H1 (cell line): ENCODE measurements around the gene SH2D1B. TPM values are rescaled to one million over a fixed set of nuclear protein-coding genes. Genes with fewer than 3 reads are reported as not detected.

ENCODE experiments used
- CTCF ChIA-PET: fragments of 300-600 bp; sonication (Branson Sonifier 250); formaldehyde crosslinking; loops from one replicate; lab custom pipeline; 2021; ENCODE audit not compliant: partially characterized antibody; lab: Charles Lee
- POLR2A ChIA-PET: fragments of 300-600 bp; sonication (Branson Sonifier 250); formaldehyde crosslinking; loops from one replicate; lab custom pipeline; 2021; ENCODE audit warnings: inconsistent platforms; ENCODE audit not compliant: partially characterized antibody; lab: Charles Lee
- DNase-seq, 2 experiments: peaks; one replicate each; pipeline versions ENCODE4 v3.0.0 to v3.0.0-alpha.2; 2010 to 2022; ENCODE audit warnings: low spot score in 2 of 2, low read depth in 1 of 2, mixed read lengths in 1 of 2
- FAIRE-seq: peaks from 2 replicates; lab custom pipeline; 2011; peaks lifted over from hg19 to GRCh38; lab: Jason Lieb, UNC
- H2AFZ ChIP-seq: 2 replicates; pipeline ENCODE4 v1.8.1; 2012; ENCODE audit warnings: low read length, inconsistent platforms
- H2AK5ac ChIP-seq: 2 replicates; pipeline ENCODE4 v1.6.1; 2013; ENCODE audit warnings: low read depth, low read length
- H2BK120ac ChIP-seq: replicated peaks from 2 replicates; pipeline ENCODE3; 2013; ENCODE audit warnings: low read depth, low read length, inconsistent platforms
- H2BK12ac ChIP-seq: 2 replicates; pipeline ENCODE4 v1.6.1; 2013; ENCODE audit warnings: low read depth, low read length
- H2BK15ac ChIP-seq: 2 replicates; pipeline ENCODE4 v1.6.1; 2013; ENCODE audit warnings: low read length
- H2BK20ac ChIP-seq: 2 replicates; pipeline ENCODE4 v1.6.1; 2013; ENCODE audit warnings: low read length
- H2BK5ac ChIP-seq: 2 replicates; pipeline ENCODE4 v1.6.1; 2013; ENCODE audit warnings: low read depth, low read length
- H3K14ac ChIP-seq: 2 replicates; pipeline ENCODE4 v1.6.1; 2013; ENCODE audit warnings: inconsistent platforms; ENCODE audit not compliant: insufficient read length
- H3K18ac ChIP-seq: 2 replicates; pipeline ENCODE4 v1.6.1; 2013; ENCODE audit warnings: low read length; ENCODE audit errors: extremely low read depth
- H3K23ac ChIP-seq: 2 replicates; pipeline ENCODE4 v1.6.1; 2013; ENCODE audit warnings: inconsistent platforms; ENCODE audit not compliant: insufficient read length
- H3K23me2 ChIP-seq: 2 replicates; pipeline ENCODE4 v1.6.1; 2013; ENCODE audit warnings: low read depth, low read length
- H3K27ac ChIP-seq: 2 replicates; pipeline ENCODE4 v1.6.1; 2011; ENCODE audit warnings: low read depth, low read length, inconsistent platforms
- H3K27me3 ChIP-seq, 4 experiments: replicated peaks in 1 of 4; 1 replicate in 1 of 4; 2 replicates in 3 of 4; pipeline versions ENCODE4 v1.6.1 to v1.8.1; 2011 to 2013; ENCODE audit warnings: low read length in 3 of 4, mild to moderate bottlenecking in 3 of 4, inconsistent platforms in 2 of 4, mixed read lengths in 2 of 4, moderate library complexity in 1 of 4; ENCODE audit not compliant: control insufficient read depth in 3 of 4, insufficient read depth in 3 of 4; ENCODE audit errors: extremely low read depth in 1 of 4
- H3K36me3 ChIP-seq, 4 experiments: 2 replicates each; pipeline versions ENCODE4 v1.6.1 to v1.8.1; 2011 to 2013; ENCODE audit warnings: mild to moderate bottlenecking in 4 of 4, low read length in 3 of 4, moderate library complexity in 2 of 4, control low read depth in 1 of 4, inconsistent platforms in 1 of 4; ENCODE audit not compliant: insufficient read depth in 4 of 4, control insufficient read depth in 2 of 4
- H3K4ac ChIP-seq: replicated peaks from 2 replicates; pipeline ENCODE3; 2013; ENCODE audit warnings: low read length, low read depth, mixed read lengths, inconsistent platforms; ENCODE audit not compliant: insufficient read length
- H3K4me1 ChIP-seq, 4 experiments: replicated peaks in 1 of 4; 1 replicate in 1 of 4; 2 replicates in 3 of 4; pipeline versions ENCODE4 v1.6.1 to v1.8.1; 2011 to 2013; ENCODE audit warnings: low read length in 3 of 4, inconsistent platforms in 2 of 4, mixed read lengths in 1 of 4; ENCODE audit not compliant: insufficient read depth in 4 of 4, control insufficient read depth in 3 of 4
- H3K4me2 ChIP-seq, 2 experiments: 2 replicates each; pipeline versions ENCODE4 v1.6.1 to v1.8.1; 2011 to 2013; ENCODE audit warnings: low read depth in 2 of 2, low read length in 2 of 2, control low read depth in 1 of 2, inconsistent platforms in 1 of 2, mild to moderate bottlenecking in 1 of 2; ENCODE audit not compliant: insufficient read depth in 1 of 2
- H3K4me3 ChIP-seq, 4 experiments: fragments of 200-600, 300-600 bp in 1 of 4; sonication (generic), shearing (Covaris generic), sonication (Bioruptor Twin) in 1 of 4; 2 replicates each; pipeline versions ENCODE4 v1.5.1 to v1.8.1; 2011 to 2016; ENCODE audit warnings: low read length in 4 of 4, low read depth in 3 of 4, control low read depth in 2 of 4, inconsistent platforms in 2 of 4, mild to moderate bottlenecking in 2 of 4, mixed read lengths in 1 of 4, moderate library complexity in 1 of 4; ENCODE audit not compliant: insufficient read depth in 2 of 4; ENCODE audit errors: extremely low read depth in 1 of 4
- H3K56ac ChIP-seq: replicated peaks from 2 replicates; pipeline ENCODE3; 2013; ENCODE audit warnings: low read depth, mild to moderate bottlenecking, mixed read lengths, low read length, inconsistent platforms; ENCODE audit not compliant: insufficient read length
- H3K79me1 ChIP-seq: 2 replicates; pipeline ENCODE4 v1.6.1; 2013; ENCODE audit warnings: low read depth, low read length, control low read depth
- H3K79me2 ChIP-seq, 2 experiments: 2 replicates each; pipeline versions ENCODE4 v1.6.1 to v1.8.1; 2012 to 2013; ENCODE audit warnings: low read length in 2 of 2, mild to moderate bottlenecking in 2 of 2, inconsistent platforms in 1 of 2; ENCODE audit not compliant: insufficient read depth in 2 of 2, control insufficient read depth in 1 of 2
- H3K9ac ChIP-seq, 4 experiments: replicated peaks in 1 of 4; 1 replicate in 1 of 4; 2 replicates in 3 of 4; pipeline versions ENCODE4 v1.6.1 to v1.8.1; 2011 to 2013; ENCODE audit warnings: low read depth in 3 of 4, low read length in 3 of 4, control low read depth in 2 of 4, mild to moderate bottlenecking in 2 of 4, moderate library complexity in 2 of 4, inconsistent platforms in 1 of 4; ENCODE audit errors: extremely low read depth in 1 of 4
- H3K9me3 ChIP-seq, 2 experiments: 2 replicates each; pipeline versions ENCODE4 v1.6.1 to v1.8.1; 2012 to 2013; ENCODE audit warnings: mild to moderate bottlenecking in 2 of 2, moderate library complexity in 2 of 2, control low read depth in 1 of 2, inconsistent platforms in 1 of 2, low read depth in 1 of 2, low read length in 1 of 2, mixed read lengths in 1 of 2; ENCODE audit not compliant: insufficient read depth in 2 of 2
- H4K20me1 ChIP-seq, 2 experiments: replicated peaks in 1 of 2; 2 replicates each; pipeline versions ENCODE3 to v1.8.1; 2011 to 2013; ENCODE audit warnings: inconsistent platforms in 2 of 2, low read length in 2 of 2, mild to moderate bottlenecking in 1 of 2; ENCODE audit not compliant: insufficient read depth in 2 of 2, control insufficient read depth in 1 of 2
- H4K5ac ChIP-seq: 2 replicates; pipeline ENCODE4 v1.6.1; 2013; ENCODE audit warnings: low read length, low read depth, mixed read lengths, inconsistent platforms; ENCODE audit not compliant: insufficient read length
- H4K8ac ChIP-seq: 2 replicates; pipeline ENCODE4 v1.8.0; 2013; ENCODE audit warnings: mild to moderate bottlenecking, moderate library complexity, low read length, inconsistent platforms; ENCODE audit not compliant: insufficient read depth; ENCODE audit errors: extremely low read depth
- H4K91ac ChIP-seq: replicated peaks from 2 replicates; pipeline ENCODE3; 2013; ENCODE audit warnings: low read length, mixed read lengths, inconsistent platforms; ENCODE audit not compliant: insufficient read length
- BCL11A ChIP-seq, 2 experiments: IDR thresholded peaks; one replicate each; pipeline ENCODE4 v1.6.1; 2011; ENCODE audit warnings: low read depth in 2 of 2, low read length in 2 of 2, mild to moderate bottlenecking in 2 of 2
- HDAC2 ChIP-seq, 2 experiments: fragments of 300-600 bp in 1 of 2; sonication (generic) in 1 of 2; IDR thresholded peaks; 2 replicates each; pipeline ENCODE4 v1.6.1; 2011 to 2012; ENCODE audit warnings: low read depth in 2 of 2, low read length in 2 of 2, mild to moderate bottlenecking in 2 of 2, moderate library complexity in 2 of 2, borderline replicate concordance in 1 of 2, inconsistent platforms in 1 of 2
- KDM4A ChIP-seq: IDR thresholded peaks from one replicate; pipeline ENCODE4 v1.7.1; 2012; ENCODE audit warnings: low read depth, mild to moderate bottlenecking, moderate library complexity, low read length, inconsistent platforms; ENCODE audit not compliant: severe bottlenecking
- NRF1 ChIP-seq: IDR thresholded peaks from 2 replicates; pipeline ENCODE4 v1.6.1; 2011; ENCODE audit warnings: mild to moderate bottlenecking, low read depth, low read length, improper control_type of control experiment
- RBBP5 ChIP-seq: IDR thresholded peaks from 2 replicates; pipeline ENCODE4 v1.7.1; 2012; ENCODE audit warnings: low read depth, mild to moderate bottlenecking, inconsistent platforms, low read length, moderate library complexity, borderline replicate concordance
- TAF7 ChIP-seq: optimal IDR thresholded peaks from 2 replicates; pipeline ENCODE3; 2011; ENCODE audit warnings: low read depth, mild to moderate bottlenecking, inconsistent platforms, low read length, moderate library complexity, borderline replicate concordance
- whole genome bisulfite sequencing, 2 experiments: shearing (Covaris generic) in 1 of 2; methylation state at CpG; one replicate each; pipeline versions ENCODE4 v1.1.6 to v1.1.7; 2013 to 2015; ENCODE audit warnings: low lambda C conversion rate in 2 of 2, mixed read lengths in 2 of 2, inconsistent platforms in 1 of 2, low coverage in 1 of 2, missing lambda C conversion rate in 1 of 2; ENCODE audit not compliant: insufficient replicate concordance in 2 of 2, insufficient coverage in 1 of 2, insufficient read length in 1 of 2; ENCODE audit errors: extremely low coverage in 1 of 2, missing lambda C conversion rate in 1 of 2; 5-methylcytosine and 5-hydroxymethylcytosine counted together
- polyA plus RNA-seq, 7 experiments: library from polyadenylated mRNA; depleted of rRNA in 3 of 7; stranded (reverse) in 5 of 7; unstranded in 2 of 7; fragments of >200 nt in 5 of 7; fragments of 200-250 nt in 2 of 7; gene quantifications; 1 replicate in 5 of 7; 2 replicates in 1 of 7; 4 replicates in 1 of 7; pipeline versions ENCODE4 v1.2.1 to v1.2.3, GENCODE V29; 2011 to 2013; ENCODE audit warnings: missing spikeins in 2 of 7, mixed read lengths in 2 of 7
- total RNA-seq: library from RNA; stranded (reverse); fragmentation: NEBNext Ultra II Directional; extraction: Animal tissue kit (Norgen Biotek cat#: 25700); gene quantifications from 2 replicates; pipeline ENCODE4 v1.2.1, GENCODE V29; 2021

SH2D1B gene
- total and polyA plus RNA-seq, 2 of the 8 experiments (the other 6 are each of a cell fraction or from before 2014, with no cell fraction given): not detected

- Histone ChIP-seq H2AK5ac (no peak overlapping the region), H4K20me1 (no peaks in the 10 kb centered on the region), H2BK5ac (no peak overlapping the region), H2BK12ac (no peak overlapping the region), H4K91ac (no peak overlapping the region), H3K4me1 (0 out of 7 replicates have a peak, but pooled peaks cover 0 to 1% (median 0%) of the 10 kb centered on the region in 4 experiments), H3K4ac (no peak overlapping the region), H2AFZ (no peak overlapping the region), H3K79me1 (no peaks in the 10 kb centered on the region), H3K36me3 (0 out of 8 replicates have a peak, but pooled peaks cover 0 to 2% (median 0%) of the 10 kb centered on the region in 4 experiments), H3K4me3 (no peak overlapping the region), H2BK15ac (no peak overlapping the region), H2BK120ac (no peak overlapping the region), H4K8ac (no peak overlapping the region), H3K18ac (no peak overlapping the region), H2BK20ac (no peak overlapping the region), H3K9me3 (no peaks in the 10 kb centered on the region), H3K23ac (no peak overlapping the region), H3K56ac (no peak overlapping the region), H3K4me2 (no peak overlapping the region), H4K5ac (no peak overlapping the region), H3K27ac (no peak overlapping the region), H3K23me2 (no peaks in the 10 kb centered on the region), H3K9ac (no peak overlapping the region), H3K14ac (no peak overlapping the region), H3K27me3 (no peaks in the 10 kb centered on the region), H3K79me2 (no peaks in the 10 kb centered on the region)
- FAIRE-seq (no peak), DNase-seq (no peak)
- CTCF ChIA-PET: interaction anchor here (1.8 to 2.9 kb wide), 4 partner anchors 9 to 318 kb away, joined by 4 to 13 read pairs (median 6); no protein-coding TSS in a partner anchor
- WGBS, 2 experiments: 89% methylated on average over 8 of the region's 8 CpGs; no CpG with 5 or more reads in 1 of the 2 experiments
- POLR2A ChIA-PET: no interaction called here
- TF ChIP-seq TAF7 (no peak), HDAC2 (IDR thresholded peaks at IDR 0.05; ENCODE audit: borderline replicate concordance in 1 of 2, low read depth in 2 of 2, low read length in 2 of 2) (no peak), KDM4A (no peak), NRF1 (no peak), RBBP5 (no peak), BCL11A (IDR thresholded peaks at IDR 0.05; ENCODE audit: low read depth in 2 of 2, low read length in 2 of 2) (no peak)
These were observed 38.2 kb downstream of the SH2D1B start for GRCh38 chr1:162373541-162374260.
